K562 (cell line): ENCODE results near the gene CDC5L. TPM values are rescaled to one million over a fixed set of nuclear protein-coding genes. Genes with fewer than 3 reads are reported as not detected.

ENCODE experiments used
- ATAC-seq: fragments of 200-7000 bp; cut with Tn5 transposase; 3 replicates; pipeline ENCODE4 v1.9.1; 2020; ENCODE audit warnings: moderate library complexity
- BruUV-seq: library from RNA; stranded (reverse); fragments of 400-500 nt; replicated peaks from 2 replicates; lab custom pipeline; 2021; lab: Mats Ljungman, UMichigan
- CTCF ChIA-PET: fragments of 300-600 bp; formaldehyde crosslinking; extraction: SDS; loops from one replicate; lab custom pipeline; 2021; ENCODE audit warnings: low intra/inter-chr PET ratio; lab: Yijun Ruan, JAX
- POLR2A ChIA-PET: fragments of 300-600, 350-650 bp; sonication (Branson Sonifier 250); formaldehyde crosslinking; extraction: SDS; loops from one replicate; lab custom pipeline; 2021; ENCODE audit warnings: antibody characterized with exemption, inconsistent platforms; lab: Yijun Ruan, JAX
- DNase-seq, 4 experiments: peaks; one replicate each; pipeline versions ENCODE4 v3.0.0 to v3.0.0-alpha.2; 2011 to 2018; ENCODE audit warnings: low spot score in 3 of 4, mixed read lengths in 3 of 4; ENCODE audit errors: extremely low read depth in 1 of 4
- FAIRE-seq: peaks from 2 replicates; lab custom pipeline; 2011; peaks lifted over from hg19 to GRCh38; lab: Jason Lieb, UNC
- H2AFZ ChIP-seq: 2 replicates; pipeline ENCODE4 v1.6.0; 2011; ENCODE audit warnings: low read depth, low read length, control low read depth, inconsistent platforms
- H3K27ac ChIP-seq: fragments of 200-600 bp; 3 replicates; pipeline ENCODE4 v1.8.0; 2011; ENCODE audit warnings: low read depth, mild to moderate bottlenecking, control low read depth, inconsistent platforms, low read length, moderate library complexity, mixed read lengths; ENCODE audit errors: extremely low read depth
- H3K27me3 ChIP-seq, 2 experiments: fragments of 300-600 bp in 1 of 2; 2 replicates in 1 of 2; 3 replicates in 1 of 2; pipeline versions ENCODE4 v1.6.0 to v1.8.0; 2011; ENCODE audit warnings: inconsistent platforms in 2 of 2, low read length in 2 of 2, mild to moderate bottlenecking in 1 of 2, mixed read lengths in 1 of 2, moderate library complexity in 1 of 2; ENCODE audit not compliant: control insufficient read depth in 2 of 2, insufficient read depth in 2 of 2
- H3K36me3 ChIP-seq: fragments of 300-600 bp; 3 replicates; pipeline ENCODE4 v1.8.0; 2011; ENCODE audit warnings: mild to moderate bottlenecking, low read length, inconsistent platforms; ENCODE audit not compliant: control insufficient read depth, insufficient read depth
- H3K4me1 ChIP-seq, 2 experiments: fragments of 200-600 bp in 1 of 2; replicated peaks in 1 of 2; 2 replicates in 1 of 2; 3 replicates in 1 of 2; pipeline versions ENCODE4 v1.5.1 to v1.8.0; 2011; ENCODE audit warnings: inconsistent platforms in 2 of 2, low read length in 2 of 2, mild to moderate bottlenecking in 1 of 2, mixed read lengths in 1 of 2, moderate library complexity in 1 of 2; ENCODE audit not compliant: control insufficient read depth in 2 of 2, insufficient read depth in 2 of 2
- H3K4me2 ChIP-seq: 2 replicates; pipeline ENCODE4 v1.6.1; 2011; ENCODE audit warnings: low read length, control low read depth, inconsistent platforms, mixed read lengths; ENCODE audit not compliant: insufficient read depth
- H3K4me3 ChIP-seq: fragments of 200-600 bp; sonication (generic), shearing (Covaris generic); 2 replicates; pipeline ENCODE4 v1.5.1; 2016; ENCODE audit warnings: control low read depth, inconsistent platforms
- H3K79me2 ChIP-seq: fragments of 200-600 bp; 3 replicates; pipeline ENCODE4 v1.8.0; 2011; ENCODE audit warnings: low read length, inconsistent platforms; ENCODE audit not compliant: control insufficient read depth, insufficient read depth
- H3K9ac ChIP-seq, 2 experiments: 2 replicates each; pipeline versions ENCODE4 v1.6.0 to v1.6.1; 2011; ENCODE audit warnings: low read depth in 2 of 2, low read length in 2 of 2, control low read depth in 1 of 2, inconsistent platforms in 1 of 2, mild to moderate bottlenecking in 1 of 2, mixed read lengths in 1 of 2; ENCODE audit not compliant: insufficient read depth in 1 of 2
- H3K9me1 ChIP-seq: one replicate; pipeline ENCODE4 v1.6.0; 2011; ENCODE audit warnings: inconsistent platforms, mild to moderate bottlenecking, low read length, moderate library complexity; ENCODE audit not compliant: control insufficient read depth, insufficient read depth
- H3K9me3 ChIP-seq: replicated peaks from 2 replicates; pipeline ENCODE4 v1.5.1; 2011; ENCODE audit warnings: low read depth, low read length, inconsistent platforms; ENCODE audit not compliant: control insufficient read depth, insufficient read depth
- H4K20me1 ChIP-seq: replicated peaks from 2 replicates; pipeline ENCODE4 v1.6.1; 2011; ENCODE audit warnings: low read length, inconsistent platforms, mixed read lengths; ENCODE audit not compliant: control insufficient read depth, insufficient read depth
- GTF2A2 ChIP-seq: IDR thresholded peaks from 2 replicates; pipeline ENCODE4 v1.6.1; 2016; ENCODE audit warnings: mild to moderate bottlenecking, missing genetic modification characterization, missing compliant biosample characterization
- HDAC8 ChIP-seq: fragments of 450-650 bp; IDR thresholded peaks from 2 replicates; pipeline ENCODE4 v1.6.1; 2016; ENCODE audit warnings: mild to moderate bottlenecking, missing genetic modification characterization, moderate library complexity, missing compliant biosample characterization
- JUNB ChIP-seq: fragments of 450-650 bp; formaldehyde crosslinking; conservative IDR thresholded peaks from 2 replicates; pipeline ENCODE4 v1.4.0; 2020; ENCODE audit warnings: mild to moderate bottlenecking
- PTTG1 ChIP-seq: fragments of 450-650 bp; IDR thresholded peaks from 2 replicates; pipeline ENCODE4 v1.6.1; 2016; ENCODE audit warnings: low read depth, mild to moderate bottlenecking, missing genetic modification characterization, missing compliant biosample characterization
- RNF219 ChIP-seq: fragments of 250-450 bp; sonication (Bioruptor Pico); IDR thresholded peaks from 2 replicates; pipeline ENCODE4 v1.5.0; 2022; ENCODE audit warnings: mild to moderate bottlenecking
- ZNF121 ChIP-seq: sonication (generic); formaldehyde crosslinking; conservative IDR thresholded peaks from 2 replicates; pipeline ENCODE4 v1.8.0; 2022; ENCODE audit warnings: missing genetic modification reagents
- ZNF134 ChIP-seq: fragments of 250-450 bp; sonication (Bioruptor Pico); conservative IDR thresholded peaks from 2 replicates; pipeline ENCODE4 v1.4.0; 2020
- ZNF551 ChIP-seq: fragments of 250-450 bp; sonication (Bioruptor Pico); IDR thresholded peaks from 2 replicates; pipeline ENCODE4 v1.5.0; 2021; ENCODE audit warnings: mild to moderate bottlenecking, moderate library complexity
- ZNF57 ChIP-seq: fragments of 450-650 bp; formaldehyde crosslinking; IDR thresholded peaks from 2 replicates; pipeline ENCODE4 v1.4.0; 2020; ENCODE audit warnings: mild to moderate bottlenecking, moderate library complexity
- WGBS: fragments of 100-300 bp; shearing (Covaris generic); methylation state at CpG from one replicate; pipeline ENCODE4 v1.1.6; 2016; ENCODE audit warnings: low coverage, mixed read lengths; ENCODE audit not compliant: insufficient coverage; ENCODE audit errors: missing lambda C conversion rate; 5-methylcytosine and 5-hydroxymethylcytosine counted together
- in situ Hi-C: fragments of 300-500 bp; cut with MboI; formaldehyde crosslinking; loops from 4 replicates; pipeline ENCODE4 v1.15.0; 2018; ENCODE audit warnings: inconsistent platforms, mixed read lengths
- intact Hi-C: fragments of 100-400 bp; cut with micrococcal nuclease; formaldehyde crosslinking; loops from 2 replicates; pipeline ENCODE4 v1.14.2; 2022
- polyA plus RNA-seq, 8 experiments: library from polyadenylated mRNA; depleted of rRNA in 4 of 8; stranded (reverse) in 5 of 8; unstranded in 3 of 8; fragments of >200 nt; fragmentation: Nextera tagmentation in 2 of 8; fragmentation: Illumina TruSeq in 1 of 8; extraction: Ambion mirVana in 2 of 8; extraction: Trizol in 1 of 8; gene quantifications; 2 replicates each; pipeline versions ENCODE4 v1.2.1 to v1.2.3, GENCODE V29; 2011 to 2014; ENCODE audit warnings: inconsistent platforms in 1 of 8, missing spikeins in 1 of 8
- total RNA-seq, 7 experiments: library from RNA; depleted of rRNA in 6 of 7; stranded (reverse); fragments of >200 nt in 6 of 7; fragmentation: Illumina TruSeq in 2 of 7; extraction: Trizol in 2 of 7; gene quantifications; 2 replicates each; pipeline versions ENCODE4 v1.2.1 to v1.2.3, GENCODE V29; 2011 to 2021; ENCODE audit warnings: low replicate concordance in 1 of 7
- TF ChIP-seq, protein P1 (sequence below): fragments of 450-650 bp; IDR thresholded peaks from 2 replicates; pipeline ENCODE4 v1.6.1; 2018; ENCODE audit warnings: mild to moderate bottlenecking, low read depth; ENCODE audit not compliant: partially characterized antibody

CDC5L gene
- total and polyA plus RNA-seq, 9 of the 15 experiments (the other 6 are each of a cell fraction or from before 2014, with no cell fraction given): 22.3 to 44.2 (median 30.8) TPM

DNA sequence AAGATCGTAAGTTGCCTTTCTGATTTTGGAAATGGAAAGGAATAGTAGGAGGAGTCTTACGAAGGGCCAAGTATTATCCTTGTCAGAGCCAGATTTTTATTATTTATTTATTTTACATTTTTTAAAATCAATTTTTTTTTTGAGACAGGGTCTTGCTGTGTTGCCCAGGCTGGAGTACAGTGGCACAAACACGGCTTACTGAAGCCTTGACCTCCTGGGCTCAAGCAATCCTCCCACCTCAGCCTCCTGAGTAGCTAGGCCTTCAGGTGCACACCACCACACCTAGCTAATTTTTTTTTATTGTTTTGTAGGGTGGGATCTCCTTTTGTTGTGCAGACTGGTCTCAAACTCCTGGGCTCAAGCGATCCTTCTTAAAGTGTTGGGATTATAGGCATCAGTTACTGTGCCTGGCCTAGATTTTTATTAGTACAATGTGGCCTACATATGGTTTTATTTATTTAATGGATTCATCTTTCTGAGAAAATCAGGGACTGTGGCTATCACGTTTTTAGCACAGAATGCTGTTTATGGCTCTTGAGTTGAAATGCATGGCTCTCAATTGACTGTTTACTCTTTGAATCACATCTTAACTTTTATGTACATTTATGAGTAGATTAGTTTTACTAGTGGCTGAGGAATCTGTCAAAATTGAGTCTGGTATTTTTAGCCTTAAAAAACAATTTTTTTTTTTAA, 16.7 kb downstream of the CDC5L start:
- BruUV-seq: no TSS peak
- TF ChIP-seq ZNF121 (CRISPR knock-in tag): peak; percentile 76
- no peak for TF ChIP-seq ZNF551 (CRISPR knock-in tag)
- FAIRE-seq (no peak), ATAC-seq (no peak), DNase-seq (no peak)
- H4K20me1 ChIP-seq: no peaks in the 10 kb centered on the region
- H3K27ac ChIP-seq: no peak overlapping the region
- CTCF ChIA-PET: no interaction called here
- no peak overlapping the region for H3K4me3 ChIP-seq
- no peaks in the 10 kb centered on the region for H3K27me3 ChIP-seq
- intact Hi-C loops: no loop called here
- in situ Hi-C loops: no loop called here
- no peak overlapping the region for H2AFZ ChIP-seq
- 87% methylated on average over 5 of the region's 5 CpGs for WGBS
- no peaks in the 10 kb centered on the region for H3K9me1 ChIP-seq
- H3K9ac ChIP-seq: no peak overlapping the region
- no peaks in the 10 kb centered on the region for H3K9me3 ChIP-seq
- H3K4me1 ChIP-seq: no peaks in the 10 kb centered on the region
- peaks cover 84% of the 10 kb centered on the region for H3K36me3 ChIP-seq
- H3K79me2 ChIP-seq: peaks cover 11% of the 10 kb centered on the region; the same call in 2 of the 3 replicates
- POLR2A ChIA-PET: interaction anchor here (2.4 kb wide), 1 partner anchor 17 kb away, joined by 9 read pairs; the partner anchor contains the start of gene CDC5L
- H3K4me2 ChIP-seq: no peak overlapping the region

DNA sequence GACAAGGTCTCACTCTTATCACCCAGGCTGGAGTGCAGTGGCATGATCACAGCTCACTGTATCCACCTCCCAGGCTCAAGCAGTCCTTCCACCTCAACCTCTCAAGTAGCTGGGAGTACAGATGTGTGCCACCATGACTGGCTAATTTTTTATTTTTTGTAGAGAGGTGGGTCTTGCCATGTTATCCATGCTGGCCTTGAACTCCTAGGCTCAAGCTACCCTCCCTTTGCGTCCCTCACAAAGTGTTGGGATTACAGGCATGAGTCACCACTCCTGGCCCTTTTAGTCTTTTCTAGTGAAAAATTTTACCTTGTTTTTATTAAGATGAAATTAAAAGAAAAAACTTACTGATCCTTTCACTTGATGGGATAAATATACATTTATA, 17.2 kb downstream of the CDC5L start:
- Histone ChIP-seq H3K4me2 (no peak overlapping the region), H3K4me1 (no peaks in the 10 kb centered on the region), H3K9me1 (no peaks in the 10 kb centered on the region), H3K9ac (no peak overlapping the region), H3K79me2 (peaks cover 10% of the 10 kb centered on the region; the same call in 2 of the 3 replicates), H3K27me3 (no peaks in the 10 kb centered on the region), H4K20me1 (no peaks in the 10 kb centered on the region), H3K9me3 (no peaks in the 10 kb centered on the region), H3K36me3 (peaks cover 86% of the 10 kb centered on the region), H2AFZ (no peak overlapping the region), H3K4me3 (no peak overlapping the region), H3K27ac (no peak overlapping the region)
- no peak for ATAC-seq
- ChIA-PET POLR2A (interaction anchor here (2.4 kb wide), 1 partner anchor 18 kb away, joined by 9 read pairs; the partner anchor contains the start of gene CDC5L), CTCF (no interaction called here)
- 89% methylated on average over 1 of the region's 1 CpG for WGBS
- TF ChIP-seq GTF2A2 (tag) (no peak), ZNF134 (CRISPR knock-in tag) (no peak), ZNF57 (no peak), JUNB (CRISPR knock-in tag) (no peak), RNF219 (CRISPR knock-in tag) (no peak), PTTG1 (tag) (no peak), HDAC8 (no peak)
- TF ChIP-seq, protein P1, sequence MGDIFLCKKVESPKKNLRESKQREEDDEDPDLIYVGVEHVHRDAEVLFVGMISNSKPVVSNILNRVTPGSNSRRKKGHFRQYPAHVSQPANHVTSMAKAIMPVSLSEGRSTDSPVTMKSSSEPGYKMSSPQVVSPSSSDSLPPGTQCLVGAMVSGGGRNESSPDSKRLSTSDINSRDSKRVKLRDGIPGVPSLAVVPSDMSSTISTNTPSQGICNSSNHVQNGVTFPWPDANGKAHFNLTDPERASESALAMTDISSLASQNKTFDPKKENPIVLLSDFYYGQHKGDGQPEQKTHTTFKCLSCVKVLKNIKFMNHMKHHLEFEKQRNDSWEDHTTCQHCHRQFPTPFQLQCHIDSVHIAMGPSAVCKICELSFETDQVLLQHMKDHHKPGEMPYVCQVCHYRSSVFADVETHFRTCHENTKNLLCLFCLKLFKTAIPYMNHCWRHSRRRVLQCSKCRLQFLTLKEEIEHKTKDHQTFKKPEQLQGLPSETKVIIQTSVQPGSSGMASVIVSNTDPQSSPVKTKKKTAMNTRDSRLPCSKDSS: no peak
- in situ Hi-C loops (no loop called here), intact Hi-C loops (no loop called here)
- BruUV-seq: no TSS peak
- FAIRE-seq: no peak
- DNase-seq: no peak
